ENCODE measurements around the gene RALGDS. TPM values are rescaled to one million over a fixed set of nuclear protein-coding genes. Genes with fewer than 3 reads are reported as not detected.

RALGDS gene
- total and polyA plus RNA-seq, 3 donors from 2014 or later = 23.0 to 42.4 (median 32.5) TPM

DNA sequence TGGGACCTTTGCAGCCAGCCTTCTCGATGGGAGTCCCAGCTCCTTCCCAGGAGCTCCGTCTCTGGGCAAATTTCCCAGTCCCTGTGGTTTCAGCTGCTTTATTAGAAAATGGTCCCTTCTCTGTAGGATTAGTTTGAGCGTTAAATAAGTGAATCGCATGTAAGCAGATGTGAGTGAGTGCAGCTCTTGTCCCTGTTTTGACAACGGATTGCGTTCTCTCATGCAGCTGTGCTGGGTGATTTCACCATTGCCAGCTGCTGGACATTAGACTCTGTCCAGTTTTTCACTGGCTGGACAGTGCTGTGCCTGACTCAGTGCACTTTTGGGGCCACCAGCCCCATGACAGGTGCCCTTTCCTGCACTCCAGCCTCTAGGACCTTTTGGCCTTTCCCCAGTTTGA, 70.9 kb downstream of the RALGDS start:
- DNase-seq = no peak
- no peaks in the 10 kb centered on the region for H3K27me3 ChIP-seq
- H3K4me1 ChIP-seq = no peaks in the 10 kb centered on the region
- no peak overlapping the region for H3K4me3 ChIP-seq
- intact Hi-C loops (cut with DNase I; ENCODE audit: low total_unique reads) = no loop called here
- whole genome bisulfite sequencing, 2 donors = 66 to 68% methylated on average over 6 of the region's 6 CpGs
- TF ChIP-seq, protein P1, sequence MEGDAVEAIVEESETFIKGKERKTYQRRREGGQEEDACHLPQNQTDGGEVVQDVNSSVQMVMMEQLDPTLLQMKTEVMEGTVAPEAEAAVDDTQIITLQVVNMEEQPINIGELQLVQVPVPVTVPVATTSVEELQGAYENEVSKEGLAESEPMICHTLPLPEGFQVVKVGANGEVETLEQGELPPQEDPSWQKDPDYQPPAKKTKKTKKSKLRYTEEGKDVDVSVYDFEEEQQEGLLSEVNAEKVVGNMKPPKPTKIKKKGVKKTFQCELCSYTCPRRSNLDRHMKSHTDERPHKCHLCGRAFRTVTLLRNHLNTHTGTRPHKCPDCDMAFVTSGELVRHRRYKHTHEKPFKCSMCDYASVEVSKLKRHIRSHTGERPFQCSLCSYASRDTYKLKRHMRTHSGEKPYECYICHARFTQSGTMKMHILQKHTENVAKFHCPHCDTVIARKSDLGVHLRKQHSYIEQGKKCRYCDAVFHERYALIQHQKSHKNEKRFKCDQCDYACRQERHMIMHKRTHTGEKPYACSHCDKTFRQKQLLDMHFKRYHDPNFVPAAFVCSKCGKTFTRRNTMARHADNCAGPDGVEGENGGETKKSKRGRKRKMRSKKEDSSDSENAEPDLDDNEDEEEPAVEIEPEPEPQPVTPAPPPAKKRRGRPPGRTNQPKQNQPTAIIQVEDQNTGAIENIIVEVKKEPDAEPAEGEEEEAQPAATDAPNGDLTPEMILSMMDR (IDR thresholded peaks at IDR 0.05) = no peak
- TF ChIP-seq POLR2A (IDR thresholded peaks at IDR 0.05) = no peak
- no peaks in the 10 kb centered on the region for H3K9me3 ChIP-seq
- no peak overlapping the region for H3K27ac ChIP-seq
- H3K36me3 ChIP-seq (ENCODE audit: low read depth, missing control alignments) = no peaks in the 10 kb centered on the region

DNA sequence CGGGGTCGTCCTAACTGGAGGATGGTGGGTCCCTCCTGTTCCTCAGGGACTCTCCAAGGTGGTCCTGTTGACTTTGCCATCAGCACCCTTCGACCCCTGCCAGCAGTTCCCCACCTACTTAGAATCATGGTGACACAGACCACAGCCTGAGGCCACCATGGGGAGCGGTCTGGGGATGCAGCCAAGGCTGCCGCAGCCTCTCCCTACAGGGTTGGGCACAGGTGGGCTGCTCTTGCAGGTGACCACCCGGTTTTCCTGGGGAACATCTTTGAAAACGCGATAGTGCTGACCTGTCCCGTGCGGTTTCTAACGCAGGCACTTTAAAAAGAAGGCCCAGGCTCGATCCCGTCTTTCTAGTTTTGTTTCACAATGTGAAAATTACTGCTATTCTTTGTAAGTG, 72.0 kb downstream of the RALGDS start:
- no peak for DNase-seq
- H3K36me3 ChIP-seq (ENCODE audit: low read depth, missing control alignments) = no peaks in the 10 kb centered on the region
- H3K27ac ChIP-seq = no peak overlapping the region
- intact Hi-C loops (cut with DNase I; ENCODE audit: low total_unique reads) = no loop called here
- H3K4me1 ChIP-seq = no peaks in the 10 kb centered on the region
- TF ChIP-seq POLR2A (IDR thresholded peaks at IDR 0.05) = no peak
- TF ChIP-seq, protein P1 (IDR thresholded peaks at IDR 0.05) = no peak
- WGBS, 2 donors = 94 to 97% methylated on average over 10 to 13 of the region's 13 CpGs
- no peaks in the 10 kb centered on the region for H3K9me3 ChIP-seq
- H3K27me3 ChIP-seq = no peaks in the 10 kb centered on the region
- no peak overlapping the region for H3K4me3 ChIP-seq

DNA sequence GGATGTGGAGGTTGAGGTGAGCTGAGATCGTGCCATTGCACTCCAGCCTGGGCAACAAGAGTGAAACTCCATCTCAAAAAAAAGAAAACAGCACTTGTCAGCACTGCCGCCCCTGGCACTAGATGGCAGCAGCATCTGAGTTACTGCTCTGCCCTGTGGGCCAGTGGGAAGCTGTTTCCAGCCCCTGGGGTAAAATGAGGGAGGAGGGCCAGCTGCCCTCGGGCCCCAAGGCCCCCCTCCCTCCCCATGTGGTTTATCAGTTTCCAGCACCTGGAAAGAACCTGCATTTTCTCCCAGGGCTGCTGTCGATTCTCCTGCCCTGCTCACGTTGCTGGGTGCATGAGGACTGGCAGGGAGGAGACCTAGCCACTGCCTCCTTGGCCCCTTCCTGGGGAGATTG, 72.4 kb downstream of the RALGDS start:
- intact Hi-C loops (cut with DNase I; ENCODE audit: low total_unique reads) = no loop called here
- no peaks in the 10 kb centered on the region for H3K36me3 ChIP-seq (ENCODE audit: low read depth, missing control alignments)

More for the DNA sequence above, 72.4 kb downstream of the RALGDS start:
- no peak overlapping the region for H3K4me3 ChIP-seq
- peak; percentile 37 for DNase-seq
- H3K4me1 ChIP-seq = no peaks in the 10 kb centered on the region
- H3K9me3 ChIP-seq = no peaks in the 10 kb centered on the region
- WGBS, 2 donors = 54 to 66% methylated on average over 2 to 5 of the region's 5 CpGs
- no peak for TF ChIP-seq POLR2A (IDR thresholded peaks at IDR 0.05)
- TF ChIP-seq, protein P1 (IDR thresholded peaks at IDR 0.05) = peak in 2 of 3 experiments; percentile 15 to 31
- H3K27ac ChIP-seq = no peak overlapping the region
- H3K27me3 ChIP-seq = no peaks in the 10 kb centered on the region

Small RNA genes within 50 kb of the gene (microRNA-seq; reads per million reads assigned to microRNA genes)
- gene MIR6877 (ENCODE audit: borderline number of aligned reads in 2 of 2, borderline replicate concordance in 1 of 2) = 3.5 to 8.3 reads per million in 2 donors

Small RNA genes within 50 kb of the gene (small RNA-seq; reads per million reads assigned to genes)
- gene MIR6877 = 0 reads per million in 2 donors

Other genes starting within 250 kb of the RALGDS start
- gene AK8, start 243.0 kb downstream of the RALGDS start, total RNA-seq = 10 to 100 TPM; 15.0 to 15.1 TPM
- gene AK8, start 243.0 kb downstream of the RALGDS start, polyA plus RNA-seq (ENCODE audit: insufficient read depth, low read depth, low replicate concordance) = 54.8 TPM
- gene SPACA9, start 242.3 kb downstream of the RALGDS start, total RNA-seq = 100 to 1,000 TPM in 1 of 2 donors, 10 to 100 TPM in 1; 61.2 to 115 TPM
- gene SPACA9, start 242.3 kb downstream of the RALGDS start, polyA plus RNA-seq (ENCODE audit: insufficient read depth, low read depth, low replicate concordance) = 179 TPM
- gene TSC1, start 176.6 kb downstream of the RALGDS start, total RNA-seq = 100 to 1,000 TPM; 100 to 108 TPM
- gene TSC1, start 176.6 kb downstream of the RALGDS start, polyA plus RNA-seq (ENCODE audit: insufficient read depth, low read depth, low replicate concordance) = 78.4 TPM
- gene GFI1B, start 142.5 kb downstream of the RALGDS start, total RNA-seq = 1 to 10 TPM; 4.3 to 9.7 TPM
- gene GFI1B, start 142.5 kb downstream of the RALGDS start, polyA plus RNA-seq (ENCODE audit: insufficient read depth, low read depth, low replicate concordance) = 12.6 TPM
- 100 to 1,000 TPM; 109 to 117 TPM for gene GTF3C5, start 90.2 kb downstream of the RALGDS start, total RNA-seq
- gene GTF3C5, start 90.2 kb downstream of the RALGDS start, polyA plus RNA-seq (ENCODE audit: insufficient read depth, low read depth, low replicate concordance) = 66.9 TPM
- 1 to 10 TPM; 2.4 to 2.6 TPM for gene CEL, start 59.3 kb downstream of the RALGDS start, total RNA-seq
- gene CEL, start 59.3 kb downstream of the RALGDS start, polyA plus RNA-seq (ENCODE audit: insufficient read depth, low read depth, low replicate concordance) = 2.1 TPM
- gene GBGT1, start 42.7 kb upstream of the RALGDS start, total RNA-seq = 10 to 100 TPM in 1 of 2 donors, 1 to 10 TPM in 1; 5.6 to 11.2 TPM
- 4.0 TPM for gene GBGT1, start 42.7 kb upstream of the RALGDS start, polyA plus RNA-seq (ENCODE audit: insufficient read depth, low read depth, low replicate concordance)
- 10 to 100 TPM; 34.0 to 53.0 TPM for gene OBP2B, start 88.0 kb upstream of the RALGDS start, total RNA-seq
- 35.1 TPM for gene OBP2B, start 88.0 kb upstream of the RALGDS start, polyA plus RNA-seq (ENCODE audit: insufficient read depth, low read depth, low replicate concordance)
- gene ABO, start 154.0 kb upstream of the RALGDS start, total RNA-seq = 10 to 100 TPM; 25.6 to 31.1 TPM
- gene ABO, start 154.0 kb upstream of the RALGDS start, polyA plus RNA-seq (ENCODE audit: insufficient read depth, low read depth, low replicate concordance) = 10.4 TPM
- 10 to 100 TPM; 28.5 to 36.0 TPM for gene SURF6, start 214.9 kb upstream of the RALGDS start, total RNA-seq
- 19.8 TPM for gene SURF6, start 214.9 kb upstream of the RALGDS start, polyA plus RNA-seq (ENCODE audit: insufficient read depth, low read depth, low replicate concordance)
- gene MED22, start 226.9 kb upstream of the RALGDS start, total RNA-seq = 10 to 100 TPM; 25.9 to 29.3 TPM
- gene MED22, start 226.9 kb upstream of the RALGDS start, polyA plus RNA-seq (ENCODE audit: insufficient read depth, low read depth, low replicate concordance) = 20.2 TPM
- gene RPL7A, start 227.0 kb upstream of the RALGDS start, total RNA-seq = 1,000 to 10,000 TPM in 1 of 2 donors, 100 to 1,000 TPM in 1; 856 to 1,453 TPM
- gene RPL7A, start 227.0 kb upstream of the RALGDS start, polyA plus RNA-seq (ENCODE audit: insufficient read depth, low read depth, low replicate concordance) = 1,924 TPM
- gene SURF1, start 235.2 kb upstream of the RALGDS start, total RNA-seq = 10 to 100 TPM; 51.4 to 58.9 TPM
- gene SURF1, start 235.2 kb upstream of the RALGDS start, polyA plus RNA-seq (ENCODE audit: insufficient read depth, low read depth, low replicate concordance) = 71.0 TPM
- 100 to 1,000 TPM; 103 to 121 TPM for gene SURF2, start 235.3 kb upstream of the RALGDS start, total RNA-seq
- gene SURF2, start 235.3 kb upstream of the RALGDS start, polyA plus RNA-seq (ENCODE audit: insufficient read depth, low read depth, low replicate concordance) = 160 TPM